CD14-positive monocyte (primary cell): ENCODE results near the gene FAM181A. TPM values are rescaled to one million over a fixed set of nuclear protein-coding genes. Genes with fewer than 3 reads are reported as not detected.
A peak's percentile ranks its signal among the peaks of the same experiment; 100 is the strongest.

Experiments used
- DNase-seq, 3 donors: peaks; one replicate each; pipeline ENCODE4 v3.0.0-alpha.2; 2011 to 2022
- H2AFZ ChIP-seq: 2 replicates; pipeline ENCODE4 v1.6.0; 2012; ENCODE audit warnings: mild to moderate bottlenecking, low read depth, low read length, inconsistent platforms; ENCODE audit not compliant: insufficient read depth, poor library complexity, severe bottlenecking
- H3K27ac ChIP-seq, 2 donors: 1 replicate in 1 of 2; 2 replicates in 1 of 2; pipeline ENCODE4 v1.5.1; 2012 to 2013; ENCODE audit warnings: low read length in 2 of 2, control low read depth in 1 of 2, inconsistent platforms in 1 of 2, low read depth in 1 of 2, mild to moderate bottlenecking in 1 of 2
- H3K27me3 ChIP-seq, 2 donors: one replicate each; pipeline versions ENCODE4 v1.6.0 to v1.6.1; 2011 to 2013; ENCODE audit warnings: low read length in 2 of 2; ENCODE audit not compliant: control insufficient read depth in 2 of 2, insufficient read depth in 2 of 2
- H3K36me3 ChIP-seq, 2 donors: replicated peaks in 1 of 2; 1 replicate in 1 of 2; 2 replicates in 1 of 2; pipeline versions ENCODE4 v1.5.1 to v1.6.1; 2012 to 2013; ENCODE audit warnings: low read length in 2 of 2, control low read depth in 1 of 2, inconsistent platforms in 1 of 2, mild to moderate bottlenecking in 1 of 2; ENCODE audit not compliant: insufficient read depth in 2 of 2, control insufficient read depth in 1 of 2
- H3K4me1 ChIP-seq, 2 donors: 1 replicate in 1 of 2; 2 replicates in 1 of 2; pipeline versions ENCODE4 v1.5.1 to v1.6.1; 2012 to 2013; ENCODE audit warnings: low read length in 2 of 2, control low read depth in 1 of 2, inconsistent platforms in 1 of 2, mild to moderate bottlenecking in 1 of 2, moderate library complexity in 1 of 2; ENCODE audit not compliant: insufficient read depth in 2 of 2, control insufficient read depth in 1 of 2
- H3K4me2 ChIP-seq: replicated peaks from 2 replicates; pipeline ENCODE3; 2012; ENCODE audit warnings: low read length, moderate library complexity, mild to moderate bottlenecking; ENCODE audit not compliant: poor library complexity, severe bottlenecking; ENCODE audit errors: extremely low read depth
- H3K4me3 ChIP-seq, 3 experiments: fragments of 200-600 bp in 1 of 3; sonication (generic) in 1 of 3; replicated peaks in 1 of 3; 1 replicate in 2 of 3; 2 replicates in 1 of 3; pipeline ENCODE4 v1.5.1; 2011 to 2013; ENCODE audit warnings: low read length in 3 of 3, mild to moderate bottlenecking in 3 of 3, control low read depth in 2 of 3, low read depth in 2 of 3, inconsistent platforms in 1 of 3, moderate library complexity in 1 of 3
- H3K79me2 ChIP-seq: 2 replicates; pipeline ENCODE4 v1.6.0; 2012; ENCODE audit warnings: mild to moderate bottlenecking, control low read depth, inconsistent platforms, low read length, moderate library complexity; ENCODE audit not compliant: insufficient read depth
- H3K9ac ChIP-seq: 2 replicates; pipeline ENCODE4 v1.6.0; 2017; ENCODE audit warnings: low read length, mild to moderate bottlenecking; ENCODE audit not compliant: insufficient read depth, poor library complexity, severe bottlenecking
- H3K9me3 ChIP-seq, 2 donors: replicated peaks in 1 of 2; 1 replicate in 1 of 2; 2 replicates in 1 of 2; pipeline versions ENCODE4 v1.5.1 to v1.6.1; 2012 to 2013; ENCODE audit warnings: low read length in 2 of 2, control low read depth in 1 of 2; ENCODE audit not compliant: control insufficient read depth in 1 of 2, insufficient read depth in 1 of 2
- H4K20me1 ChIP-seq: 2 replicates; pipeline ENCODE4 v1.6.0; 2012; ENCODE audit warnings: mild to moderate bottlenecking, low read length, control low read depth, moderate library complexity; ENCODE audit not compliant: insufficient read depth
- H3K27ac Mint-ChIP-seq, 7 donors: one replicate each; pipeline ENCODE4 v1.8.0; 2020; ENCODE audit warnings: mild to moderate bottlenecking in 7 of 7, mixed read lengths in 7 of 7, moderate library complexity in 6 of 7, inconsistent platforms in 2 of 7
- H3K27me3 Mint-ChIP-seq, 3 donors: one replicate each; pipeline ENCODE4 v1.8.0; 2021 to 2022; ENCODE audit warnings: low read depth in 3 of 3, mild to moderate bottlenecking in 3 of 3, mixed read lengths in 3 of 3, moderate library complexity in 3 of 3, inconsistent platforms in 1 of 3
- H3K36me3 Mint-ChIP-seq, 2 donors: one replicate each; pipeline ENCODE4 v1.8.0; 2020; ENCODE audit warnings: mixed read lengths in 2 of 2, inconsistent platforms in 1 of 2, mild to moderate bottlenecking in 1 of 2
- H3K4me1 Mint-ChIP-seq: one replicate; pipeline ENCODE4 v1.8.0; 2020; ENCODE audit warnings: mild to moderate bottlenecking, mixed read lengths
- H3K4me3 Mint-ChIP-seq, 2 donors: one replicate each; pipeline ENCODE4 v1.8.0; 2020; ENCODE audit warnings: mild to moderate bottlenecking in 2 of 2, mixed read lengths in 2 of 2, moderate library complexity in 1 of 2
- H3K9me3 Mint-ChIP-seq, 7 donors: one replicate each; pipeline ENCODE4 v1.8.0; 2020 to 2022; ENCODE audit warnings: mixed read lengths in 7 of 7, mild to moderate bottlenecking in 6 of 7, moderate library complexity in 6 of 7, inconsistent platforms in 2 of 7
- CTCF ChIP-seq: fragments of 200-600 bp; IDR thresholded peaks from one replicate; pipeline ENCODE4 v1.8.0; 2022; ENCODE audit warnings: antibody characterized with exemption, mild to moderate bottlenecking
- WGBS: methylation state at CpG from one replicate; pipeline ENCODE4 v1.1.5; 2013; ENCODE audit warnings: missing lambda C conversion rate; ENCODE audit not compliant: insufficient coverage; 5-methylcytosine and 5-hydroxymethylcytosine counted together
- intact Hi-C, 2 donors: fragments of 100-400 bp; cut with micrococcal nuclease; formaldehyde crosslinking; loops; one replicate each; pipeline versions ENCODE4 v1.15.0 to v1.15.1; 2023
- polyA plus RNA-seq, 3 donors: library from polyadenylated mRNA; depleted of rRNA in 1 of 3; unstranded in 2 of 3; stranded (reverse) in 1 of 3; fragments of 300-500 nt in 2 of 3; fragments of >200 nt in 1 of 3; fragmentation: Illumina TruSeq in 2 of 3; gene quantifications; 1 replicate in 2 of 3; 2 replicates in 1 of 3; pipeline ENCODE4 v1.2.3, GENCODE V29; 2012 to 2021

Gene FAM181A
- polyA plus RNA-seq, 3 donors, result not detected

GRCh38 chr14:93927800-93928145, 629 bp downstream of the FAM181A start:
- TF ChIP-seq CTCF, result no peak
- intact Hi-C loops, result no loop called here
- Histone ChIP-seq H3K36me3 (no peaks in the 10 kb centered on the region), H3K79me2 (no peaks in the 10 kb centered on the region), H3K4me3 (no peak overlapping the region), H3K4me1 (no peaks in the 10 kb centered on the region), H2AFZ (no peak overlapping the region), H3K4me2 (no peak overlapping the region), H3K9ac (no peak overlapping the region), H3K9me3 (no peaks in the 10 kb centered on the region), H3K27ac (no peak overlapping the region), H4K20me1 (no peaks in the 10 kb centered on the region), H3K27me3 (no peaks in the 10 kb centered on the region)
- peaks cover 2 to 13% (median 7%) of the 10 kb centered on the region in 3 donors for H3K27me3 Mint-ChIP-seq
- WGBS, result 58% methylated on average over 3 of the region's 6 CpGs
- H3K9me3 Mint-ChIP-seq, result peaks cover 0 to 3% (median 0%) of the 10 kb centered on the region in 7 donors
- no peaks in the 10 kb centered on the region for H3K4me1 Mint-ChIP-seq
- no peak for DNase-seq
- H3K4me3 Mint-ChIP-seq, result no peak overlapping the region
- peaks cover 0 to 4% of the 10 kb centered on the region in 2 donors for H3K36me3 Mint-ChIP-seq
- H3K27ac Mint-ChIP-seq, result peak overlapping the region in 1 of 7 donors; percentile 64

- Mint-ChIP-seq H3K36me3 (peaks cover 0 to 6% of the 10 kb centered on the region in 2 donors), H3K27me3 (peaks cover 2 to 7% (median 7%) of the 10 kb centered on the region in 3 donors), H3K9me3 (peaks cover 0 to 3% (median 0%) of the 10 kb centered on the region in 7 donors), H3K27ac (peak overlapping the region in 1 of 7 donors; percentile 53), H3K4me3 (no peak overlapping the region), H3K4me1 (no peaks in the 10 kb centered on the region)
- H3K9me3 ChIP-seq, result no peaks in the 10 kb centered on the region
- H3K79me2 ChIP-seq, result no peaks in the 10 kb centered on the region
- H3K9ac ChIP-seq, result no peak overlapping the region
- no peak for TF ChIP-seq CTCF
- H2AFZ ChIP-seq, result no peak overlapping the region
- H3K27ac ChIP-seq, result no peak overlapping the region
- no peak overlapping the region for H3K4me3 ChIP-seq
- no peak for DNase-seq
- H3K36me3 ChIP-seq, result no peaks in the 10 kb centered on the region
- H4K20me1 ChIP-seq, result no peaks in the 10 kb centered on the region
- 92% methylated on average over 26 of the region's 26 CpGs for WGBS
- H3K4me1 ChIP-seq, result no peaks in the 10 kb centered on the region
- intact Hi-C loops, result no loop called here
- H3K27me3 ChIP-seq, result no peaks in the 10 kb centered on the region
- H3K4me2 ChIP-seq, result no peak overlapping the region
Measured at GRCh38 chr14:93928184-93929047, 1.3 kb downstream of the FAM181A start.
